Nephron (organoid): ENCODE results near the gene SEMA4G.
A peak's percentile ranks its signal among the peaks of the same experiment; 100 is the strongest.

Source experiments
- H3K27ac Mint-ChIP-seq, 3 experiments: 2 replicates each; pipeline ENCODE4 v1.8.0; 2020; ENCODE audit warnings: mixed read lengths in 3 of 3, mild to moderate bottlenecking in 2 of 3, moderate library complexity in 1 of 3
- H3K27me3 Mint-ChIP-seq: 2 replicates; pipeline ENCODE4 v1.8.0; 2021; ENCODE audit warnings: low read depth, mild to moderate bottlenecking, moderate library complexity, mixed read lengths
- H3K36me3 Mint-ChIP-seq: 2 replicates; pipeline ENCODE4 v1.8.0; 2020; ENCODE audit warnings: low read depth, mixed read lengths
- H3K4me1 Mint-ChIP-seq: 2 replicates; pipeline ENCODE4 v1.8.0; 2020; ENCODE audit warnings: mixed read lengths
- H3K4me3 Mint-ChIP-seq, 3 experiments: 2 replicates each; pipeline ENCODE4 v1.8.0; 2020; ENCODE audit warnings: mild to moderate bottlenecking in 3 of 3, mixed read lengths in 3 of 3, moderate library complexity in 2 of 3
- H3K9me3 Mint-ChIP-seq: 2 replicates; pipeline ENCODE4 v1.8.0; 2020; ENCODE audit warnings: mixed read lengths
- TF ChIP-seq, protein P1 (sequence below), 3 experiments: fragments of 200-600 bp; sonication (generic); IDR thresholded peaks; one replicate each; pipeline ENCODE4 v1.5.0; 2021; ENCODE audit warnings: antibody characterized with exemption in 3 of 3; ENCODE audit not compliant: unreplicated experiment in 3 of 3

Gene SEMA4G

DNA sequence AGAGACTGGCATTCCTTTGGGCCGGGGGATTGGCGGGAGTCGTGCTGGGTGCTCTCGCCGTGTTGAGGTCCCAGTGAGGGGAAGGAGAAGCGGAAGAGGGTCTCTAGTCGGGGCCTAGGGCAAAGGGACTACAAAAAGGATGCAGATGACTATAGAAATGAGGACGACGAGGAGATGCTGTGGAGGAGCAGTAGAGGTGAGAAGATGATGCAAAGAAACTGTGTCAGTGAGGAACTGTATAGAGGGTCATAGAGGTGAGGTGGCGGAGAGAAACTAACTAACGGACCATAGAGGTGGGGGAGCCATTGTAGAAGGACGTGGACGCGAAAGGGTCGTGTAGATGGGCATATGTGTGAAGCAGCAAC lies 18.4 kb downstream of the SEMA4G start:
- TF ChIP-seq, protein P1, sequence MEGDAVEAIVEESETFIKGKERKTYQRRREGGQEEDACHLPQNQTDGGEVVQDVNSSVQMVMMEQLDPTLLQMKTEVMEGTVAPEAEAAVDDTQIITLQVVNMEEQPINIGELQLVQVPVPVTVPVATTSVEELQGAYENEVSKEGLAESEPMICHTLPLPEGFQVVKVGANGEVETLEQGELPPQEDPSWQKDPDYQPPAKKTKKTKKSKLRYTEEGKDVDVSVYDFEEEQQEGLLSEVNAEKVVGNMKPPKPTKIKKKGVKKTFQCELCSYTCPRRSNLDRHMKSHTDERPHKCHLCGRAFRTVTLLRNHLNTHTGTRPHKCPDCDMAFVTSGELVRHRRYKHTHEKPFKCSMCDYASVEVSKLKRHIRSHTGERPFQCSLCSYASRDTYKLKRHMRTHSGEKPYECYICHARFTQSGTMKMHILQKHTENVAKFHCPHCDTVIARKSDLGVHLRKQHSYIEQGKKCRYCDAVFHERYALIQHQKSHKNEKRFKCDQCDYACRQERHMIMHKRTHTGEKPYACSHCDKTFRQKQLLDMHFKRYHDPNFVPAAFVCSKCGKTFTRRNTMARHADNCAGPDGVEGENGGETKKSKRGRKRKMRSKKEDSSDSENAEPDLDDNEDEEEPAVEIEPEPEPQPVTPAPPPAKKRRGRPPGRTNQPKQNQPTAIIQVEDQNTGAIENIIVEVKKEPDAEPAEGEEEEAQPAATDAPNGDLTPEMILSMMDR (IDR thresholded peaks at IDR 0.05; ENCODE audit: unreplicated experiment in 3 of 3), result no peak
- Mint-ChIP-seq H3K27ac (peak overlapping the region; percentile 75 to 95 (median 84)), H3K9me3 (no peaks in the 10 kb centered on the region), H3K27me3 (no peaks in the 10 kb centered on the region), H3K36me3 (peaks cover 27% of the 10 kb centered on the region), H3K4me1 (peaks cover 18% of the 10 kb centered on the region), H3K4me3 (peak overlapping the region; percentile 91 to 94 (median 93))

DNA sequence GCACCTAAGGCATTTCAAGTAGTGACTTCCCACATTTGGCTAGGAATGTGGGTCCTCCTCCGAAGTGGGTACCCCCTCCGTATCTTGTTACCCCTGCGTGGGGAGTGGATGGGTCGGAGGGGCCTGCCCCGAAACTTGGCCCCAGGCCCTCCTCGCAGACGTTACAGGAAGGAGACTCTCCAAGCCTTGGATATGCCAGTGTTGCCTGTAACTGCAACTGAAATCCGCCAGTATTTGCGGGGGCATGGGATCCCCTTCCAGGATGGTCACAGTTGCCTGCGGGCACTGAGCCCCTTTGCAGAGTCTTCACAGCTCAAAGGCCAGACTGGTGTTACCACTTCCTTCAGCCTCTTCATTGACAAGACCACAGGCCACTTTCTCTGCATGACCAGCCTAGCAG lies 18.9 kb downstream of the SEMA4G start:
- Mint-ChIP-seq H3K4me1 (peaks cover 18% of the 10 kb centered on the region), H3K36me3 (peaks cover 29% of the 10 kb centered on the region), H3K27me3 (no peaks in the 10 kb centered on the region), H3K4me3 (peak overlapping the region; percentile 91 to 94 (median 93)), H3K9me3 (no peaks in the 10 kb centered on the region), H3K27ac (peak overlapping the region in 2 of 3 experiments; percentile 75 to 84)
- TF ChIP-seq, protein P1 (IDR thresholded peaks at IDR 0.05; ENCODE audit: unreplicated experiment in 3 of 3), result no peak

DNA sequence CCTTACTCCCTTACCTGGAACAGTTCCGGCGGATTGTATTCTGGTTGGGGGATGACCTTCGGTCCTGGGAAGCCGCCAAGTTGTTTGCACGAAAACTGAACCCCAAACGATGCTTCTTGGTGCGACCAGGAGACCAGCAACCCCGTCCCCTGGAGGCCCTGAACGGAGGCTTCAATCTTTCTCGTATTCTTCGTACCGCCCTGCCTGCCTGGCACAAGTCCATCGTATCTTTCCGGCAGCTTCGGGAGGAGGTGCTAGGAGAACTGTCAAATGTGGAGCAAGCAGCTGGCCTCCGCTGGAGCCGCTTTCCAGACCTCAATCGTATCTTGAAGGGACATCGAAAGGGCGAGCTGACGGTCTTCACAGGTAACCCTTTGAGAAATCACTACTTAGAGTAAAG lies 19.8 kb downstream of the SEMA4G start:
- Mint-ChIP-seq H3K4me1 (peaks cover 19% of the 10 kb centered on the region), H3K27ac (no peak overlapping the region), H3K36me3 (peaks cover 29% of the 10 kb centered on the region), H3K4me3 (peak overlapping the region; percentile 62 to 93 (median 91)), H3K27me3 (no peaks in the 10 kb centered on the region), H3K9me3 (no peaks in the 10 kb centered on the region)
- TF ChIP-seq, protein P1 (IDR thresholded peaks at IDR 0.05; ENCODE audit: unreplicated experiment in 3 of 3), result no peak

DNA sequence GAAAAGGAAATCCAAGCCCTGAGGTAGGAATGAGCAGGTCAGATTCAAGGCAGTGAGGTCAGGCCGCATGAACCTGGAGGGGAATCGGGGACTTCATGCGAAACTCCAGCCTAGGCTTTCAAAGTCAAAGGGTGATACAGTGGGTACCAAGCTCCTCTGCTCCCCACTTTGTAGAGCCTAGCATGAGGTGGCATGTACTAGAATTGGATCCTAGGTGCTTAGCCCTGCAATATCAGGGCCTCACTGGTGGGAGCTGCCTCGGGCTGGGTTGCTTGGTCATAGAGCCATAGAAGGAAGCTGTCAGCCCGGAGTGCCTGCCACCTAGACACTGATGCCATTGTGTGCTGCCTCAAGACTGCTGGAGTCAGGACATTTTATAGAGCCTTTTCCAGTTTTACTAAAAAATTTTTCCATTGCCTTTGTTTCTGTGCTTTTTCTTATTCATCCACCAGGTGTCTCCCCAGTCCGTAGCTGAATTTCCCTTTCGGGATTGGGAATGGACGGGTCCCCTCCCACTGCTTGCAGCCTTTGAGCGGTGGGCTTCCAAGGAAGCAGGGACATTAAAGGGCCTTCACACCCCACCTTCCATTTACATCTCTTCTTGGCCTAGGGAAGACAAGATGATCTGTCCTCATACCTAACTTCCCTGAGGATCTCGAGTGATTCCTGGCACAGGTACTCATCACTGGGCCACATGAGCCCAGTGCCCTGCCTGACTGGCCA lies 24.8 kb downstream of the SEMA4G start:
- peaks cover 23% of the 10 kb centered on the region for H3K36me3 Mint-ChIP-seq
- H3K27me3 Mint-ChIP-seq, result no peaks in the 10 kb centered on the region
- TF ChIP-seq, protein P1 (IDR thresholded peaks at IDR 0.05; ENCODE audit: unreplicated experiment in 3 of 3), result peak; percentile 71 to 81 (median 71)
- H3K27ac Mint-ChIP-seq, result peak overlapping the region; percentile 84 to 99 (median 98)
- H3K4me1 Mint-ChIP-seq, result peaks cover 36% of the 10 kb centered on the region
- peak overlapping the region; percentile 52 to 96 (median 85) for H3K4me3 Mint-ChIP-seq
- no peaks in the 10 kb centered on the region for H3K9me3 Mint-ChIP-seq

DNA sequence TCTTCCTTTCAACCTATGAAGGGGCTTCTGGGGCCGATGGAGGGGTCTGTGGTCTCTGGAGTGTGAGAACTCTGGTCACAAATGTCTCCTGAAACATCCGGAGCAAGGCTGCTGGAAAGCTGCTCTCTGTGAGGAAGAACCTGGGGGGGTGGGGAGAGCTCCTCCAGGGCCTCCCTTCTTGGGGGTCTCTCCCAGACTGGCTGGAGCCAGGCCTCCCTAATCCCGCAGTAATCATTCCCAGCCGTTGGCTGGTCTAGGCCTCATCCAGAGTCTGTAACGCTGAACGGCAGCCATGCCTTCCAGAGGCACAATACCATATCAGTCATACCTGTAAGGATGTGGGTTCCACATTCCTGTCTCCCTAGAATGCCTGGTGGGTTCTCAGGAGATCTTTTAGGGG lies 25.9 kb downstream of the SEMA4G start:
- Mint-ChIP-seq H3K4me3 (peak overlapping the region; percentile 82 to 96 (median 85)), H3K27me3 (no peaks in the 10 kb centered on the region), H3K27ac (peak overlapping the region; percentile 84 to 99 (median 98)), H3K9me3 (no peaks in the 10 kb centered on the region), H3K4me1 (peaks cover 35% of the 10 kb centered on the region), H3K36me3 (peaks cover 23% of the 10 kb centered on the region)
- TF ChIP-seq, protein P1 (IDR thresholded peaks at IDR 0.05; ENCODE audit: unreplicated experiment in 3 of 3), result no peak
